Lung microvascular endothelial cell (primary cell): ENCODE data around the gene F13A1. TPM values are rescaled to one million over a fixed set of nuclear protein-coding genes. Genes with fewer than 3 reads are reported as not detected.

Experiments
- DNase-seq, 2 donors: peaks; one replicate each; pipeline versions ENCODE4 v3.0.0 to v3.0.0-alpha.2; 2010; ENCODE audit warnings: low read depth in 2 of 2
- total RNA-seq: library from RNA; depleted of rRNA; stranded (reverse); fragments of >200 nt; gene quantifications from 2 replicates; pipeline ENCODE4 v1.2.1, GENCODE V29; 2014

The F13A1 gene
- total RNA-seq = not detected in 2 replicates

GRCh38 chr6:6319952-6320811 lies at the start of gene F13A1:
Gene F13A1, minus strand, starts transcription at chr6:6320662. Its CDS starts 1,998 bp downstream, at chr6:6318664.
- no peak for DNase-seq

GRCh38 chr6:6368684-6369052 lies 48.2 kb upstream of the F13A1 start:
- no peak for DNase-seq

- DNase-seq = no peak
These were observed 47.7 kb upstream of the F13A1 start for GRCh38 chr6:6368040-6368683.

- no peak for DNase-seq
These were observed 46.3 kb upstream of the F13A1 start for GRCh38 chr6:6366803-6367202.

DNA sequence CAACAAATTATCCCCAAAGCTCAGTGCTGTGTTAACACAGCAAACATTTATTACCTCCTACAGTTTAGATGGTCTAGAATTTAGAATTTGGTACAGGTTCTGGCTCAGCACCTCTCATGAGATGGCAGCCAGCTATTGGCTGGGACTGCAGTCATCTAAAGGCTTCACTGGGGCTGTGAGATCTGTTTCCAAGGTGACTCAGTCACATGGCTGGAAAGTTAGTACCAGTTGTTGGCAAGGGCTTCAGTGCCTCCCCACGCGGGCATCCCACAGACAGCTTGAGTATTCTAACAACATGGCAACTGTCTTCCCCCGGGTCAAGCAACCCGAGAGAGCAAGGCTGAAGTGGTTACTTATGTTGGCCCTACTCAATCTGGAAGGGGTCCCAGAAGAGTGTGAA lies 44.8 kb upstream of the F13A1 start:
- no peak for DNase-seq

DNA sequence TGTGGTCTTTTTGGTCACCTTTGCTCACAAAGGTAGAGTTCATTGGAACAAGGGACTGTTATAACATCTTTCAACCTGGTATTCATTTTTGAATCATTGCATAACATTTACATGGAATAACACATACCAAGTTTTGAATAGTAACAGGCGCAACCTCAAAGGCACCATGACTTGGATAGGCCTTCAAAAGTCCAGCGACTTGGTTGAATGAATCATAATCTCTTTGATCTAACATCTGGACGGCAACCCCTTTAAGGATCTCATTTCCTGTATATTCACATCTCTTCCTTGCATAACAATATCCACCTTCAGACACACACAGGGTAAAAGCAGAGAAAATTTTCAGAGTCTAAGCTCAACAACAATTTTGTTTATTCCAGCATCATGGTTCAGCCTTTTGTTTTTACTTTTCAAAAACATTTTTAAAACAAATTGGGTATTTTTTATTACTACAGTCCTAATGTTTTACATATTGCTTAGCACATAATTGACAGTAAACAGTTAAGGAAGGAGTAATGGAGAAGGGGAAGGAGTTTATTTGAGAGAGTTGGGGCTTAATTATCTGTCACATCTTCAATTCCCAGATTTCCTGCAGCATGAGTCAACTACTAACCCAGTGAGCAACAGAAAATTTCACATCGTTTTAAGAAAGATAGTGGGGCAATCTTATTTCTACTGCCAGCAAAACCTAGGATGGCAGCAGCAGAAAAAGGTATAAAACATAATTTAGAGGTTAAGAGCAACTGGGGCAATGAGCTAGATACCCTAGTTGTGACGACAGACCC lies 41.8 kb upstream of the F13A1 start:
- no peak for DNase-seq

- DNase-seq = no peak
These were observed 37.1 kb upstream of the F13A1 start for GRCh38 chr6:6357530-6357929.

DNA sequence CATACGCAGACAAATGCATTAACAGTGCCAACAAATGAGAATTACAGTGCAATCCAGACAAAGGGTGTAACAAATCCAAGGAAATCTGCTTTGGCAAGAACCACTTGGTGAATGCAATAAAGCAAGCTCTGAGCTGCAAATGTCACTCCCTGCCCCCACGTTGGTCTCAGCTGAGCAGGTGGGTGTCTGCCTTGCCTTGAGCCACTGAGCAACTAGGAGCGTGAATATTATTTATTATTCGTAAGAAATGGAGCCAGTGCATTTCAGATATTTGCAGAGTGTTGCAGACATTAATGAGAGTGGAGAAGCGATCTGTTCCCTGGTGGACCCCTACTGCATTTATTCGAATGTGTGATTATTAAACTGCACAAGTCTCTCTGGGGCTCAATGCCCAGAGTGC lies 36.6 kb upstream of the F13A1 start:
- no peak for DNase-seq

GRCh38 chr6:6352772-6353171 lies 32.3 kb upstream of the F13A1 start:
- DNase-seq = no peak

GRCh38 chr6:6351511-6352025 lies 31.1 kb upstream of the F13A1 start:
- no peak for DNase-seq

DNA sequence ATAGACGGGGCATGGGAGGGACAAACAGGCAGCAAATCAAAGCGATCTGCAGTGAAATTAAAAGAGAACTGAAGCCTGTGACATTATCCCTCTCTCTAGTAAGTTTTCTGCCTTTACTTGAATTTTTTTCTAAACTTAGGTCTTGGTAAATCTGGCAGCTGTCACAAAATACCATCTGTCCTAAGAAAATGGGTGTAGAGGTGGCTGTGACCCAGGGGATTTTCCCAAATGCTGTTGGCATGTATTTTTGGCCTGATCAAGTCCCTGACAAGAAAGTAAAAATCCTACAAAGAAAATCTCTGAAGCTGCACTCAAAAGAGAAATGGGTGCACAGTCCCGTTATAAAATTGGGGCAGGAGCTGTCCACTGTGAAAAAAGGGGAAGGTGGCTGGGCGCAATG lies 30.2 kb upstream of the F13A1 start:
- no peak for DNase-seq

- no peak for DNase-seq
These were observed 27.8 kb upstream of the F13A1 start for GRCh38 chr6:6348256-6348655.

- DNase-seq = no peak
These were observed 26.1 kb upstream of the F13A1 start for GRCh38 chr6:6346427-6347023.

- no peak for DNase-seq
These were observed 13.0 kb upstream of the F13A1 start for GRCh38 chr6:6333501-6333900.

DNA sequence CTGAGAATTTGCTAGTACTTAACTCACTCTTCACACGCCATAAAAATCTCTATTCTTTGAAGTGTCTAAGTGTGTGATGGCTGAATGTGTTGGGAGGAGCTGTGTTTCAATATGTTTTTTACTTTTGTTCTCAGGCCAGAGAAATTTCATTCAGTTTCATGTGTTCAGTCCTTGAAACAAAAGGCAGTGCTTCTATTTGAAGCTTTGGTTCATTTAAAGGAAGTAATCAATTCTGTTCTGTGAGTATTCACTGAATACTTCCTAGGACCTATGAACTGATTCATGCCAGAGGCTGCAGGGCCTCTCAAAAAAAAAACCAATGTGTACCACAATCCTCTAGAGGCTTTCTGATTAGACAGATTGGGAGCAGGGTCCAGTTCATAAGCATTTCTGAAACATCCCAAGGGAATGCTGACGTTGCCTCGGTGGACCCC lies 12.4 kb upstream of the F13A1 start:
- no peak for DNase-seq

DNA sequence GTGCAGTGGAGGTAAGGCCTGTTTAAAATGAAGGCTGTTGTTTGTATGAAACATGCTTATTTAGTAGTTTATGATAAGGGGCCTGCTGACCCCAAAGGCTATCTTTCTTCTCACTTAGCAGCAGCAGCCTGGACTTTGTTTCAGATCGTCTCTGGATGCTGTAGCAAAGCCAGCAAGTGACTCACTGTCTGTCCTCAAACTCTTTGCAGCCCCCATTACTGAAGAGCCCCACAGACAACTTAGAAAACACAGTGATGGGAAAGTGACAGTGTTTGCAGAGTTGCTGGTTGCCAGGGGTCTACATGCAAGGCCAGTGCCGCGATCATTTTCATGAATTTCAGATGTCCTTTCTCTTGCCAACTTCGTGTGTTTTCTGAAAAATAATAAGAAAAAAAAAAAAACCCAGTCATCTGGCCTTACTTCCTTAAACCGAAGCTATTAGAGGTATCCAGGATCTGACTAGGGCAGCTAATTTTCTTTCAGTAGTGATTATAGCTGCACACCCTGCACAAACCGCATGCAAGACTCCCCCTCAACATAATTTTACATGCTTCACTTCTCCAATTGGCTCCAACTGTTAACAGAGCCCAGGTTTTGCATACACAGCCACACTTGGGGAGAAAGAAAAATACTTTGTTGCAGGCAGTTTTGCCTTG lies 11.6 kb upstream of the F13A1 start:
- no peak for DNase-seq

- DNase-seq = no peak
These were observed 10.9 kb upstream of the F13A1 start for GRCh38 chr6:6331393-6331792.

- DNase-seq = no peak
These were observed 9.9 kb upstream of the F13A1 start for GRCh38 chr6:6330407-6330806.

DNA sequence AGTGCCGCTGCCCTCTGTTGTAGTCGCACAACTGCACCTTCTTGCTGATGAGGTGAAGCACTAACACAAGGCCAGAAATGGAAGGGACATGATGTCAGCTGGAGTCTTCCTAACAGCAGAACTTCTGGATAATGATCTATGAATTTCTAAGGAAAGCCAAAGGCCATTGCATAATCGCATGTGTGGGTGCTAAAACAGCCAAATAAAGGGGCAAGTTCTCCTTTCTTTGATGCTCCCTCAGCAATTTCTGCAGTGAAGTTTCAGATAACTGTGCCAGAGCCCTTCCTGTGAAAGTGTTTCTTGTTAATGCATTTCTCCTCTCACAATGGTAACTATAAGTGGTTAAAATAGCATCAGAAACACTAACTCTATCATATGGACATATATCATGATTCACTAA lies 8.0 kb upstream of the F13A1 start:
- DNase-seq = no peak

DNA sequence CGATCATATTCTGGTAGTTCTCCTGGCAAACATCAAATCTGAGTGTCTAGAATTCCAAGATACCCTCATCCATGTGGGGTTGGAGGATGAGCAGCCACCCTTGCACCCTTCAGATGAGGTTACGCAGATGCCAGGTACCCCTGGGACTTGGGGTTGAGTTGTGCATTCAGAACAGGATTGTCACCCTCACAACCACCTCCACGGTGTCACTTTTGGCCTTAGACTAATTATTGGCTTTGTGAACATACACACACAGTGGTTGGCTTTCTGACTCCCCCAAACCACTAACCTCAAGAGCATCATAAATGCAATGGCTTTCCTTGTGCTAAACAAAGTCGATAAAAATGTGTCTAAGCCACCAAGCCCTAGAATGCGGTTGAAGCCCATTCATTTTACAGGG lies 2.9 kb upstream of the F13A1 start:
- DNase-seq = no peak

GRCh38 chr6:6320901-6321300 lies 439 bp upstream of the F13A1 start:
- no peak for DNase-seq
